ENCODE results near the gene PLEKHA7.

DNA sequence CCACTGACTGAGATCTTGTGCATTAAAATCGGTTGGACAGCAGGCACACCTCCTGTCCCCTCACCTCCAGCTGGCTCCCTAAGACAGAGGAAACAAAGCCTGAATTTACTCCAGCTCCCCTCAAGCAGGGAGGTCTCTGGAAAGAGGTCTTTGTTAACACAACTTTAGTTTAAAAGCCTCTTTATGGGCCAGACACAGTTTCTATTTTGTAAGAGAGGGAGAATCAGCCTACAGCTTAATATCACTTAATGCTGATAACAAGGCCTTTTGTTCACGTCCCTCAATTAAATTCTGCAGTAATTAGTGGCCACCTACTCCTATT, 36.3 kb downstream of the PLEKHA7 start:
- TF ChIP-seq TAF1 (IDR thresholded peaks at IDR 0.05; ENCODE audit: borderline replicate concordance, insufficient read depth, low read length) (no peak), POLR2AphosphoS5 (IDR thresholded peaks at IDR 0.05; ENCODE audit: low read depth, low read length) (no peak)

Data from PFSK-1 (cell line).